Trophoblast cell (in vitro differentiated cells and primary cell): ENCODE measurements around the gene ITPR1.

Experiments
- DNase-seq, 2 donors: peaks; one replicate each; pipeline ENCODE4 v3.0.0-alpha.2; 2016
- H2AFZ ChIP-seq: 2 replicates; pipeline ENCODE4 v1.6.1; 2013; ENCODE audit warnings: low read length, moderate library complexity, mild to moderate bottlenecking; ENCODE audit not compliant: insufficient read depth, poor library complexity
- H2AK5ac ChIP-seq: 2 replicates; pipeline ENCODE4 v1.6.1; 2013; ENCODE audit warnings: mild to moderate bottlenecking, low read length
- H2BK120ac ChIP-seq: 2 replicates; pipeline ENCODE4 v1.6.1; 2013; ENCODE audit warnings: low read length, mild to moderate bottlenecking, moderate library complexity; ENCODE audit not compliant: insufficient read depth, poor library complexity
- H2BK12ac ChIP-seq: 2 replicates; pipeline ENCODE4 v1.6.1; 2013; ENCODE audit warnings: mild to moderate bottlenecking, low read length, moderate library complexity
- H2BK5ac ChIP-seq: 2 replicates; pipeline ENCODE4 v1.6.1; 2013; ENCODE audit warnings: low read length, low read depth, moderate library complexity, mild to moderate bottlenecking; ENCODE audit not compliant: poor library complexity
- H3K14ac ChIP-seq: 2 replicates; pipeline ENCODE4 v1.6.1; 2013; ENCODE audit warnings: mild to moderate bottlenecking, low read length
- H3K18ac ChIP-seq: 2 replicates; pipeline ENCODE4 v1.6.1; 2013; ENCODE audit warnings: mild to moderate bottlenecking, low read length
- H3K23ac ChIP-seq: 2 replicates; pipeline ENCODE4 v1.6.1; 2013; ENCODE audit warnings: low read length
- H3K27ac ChIP-seq: 2 replicates; pipeline ENCODE4 v1.5.1; 2013; ENCODE audit warnings: low read depth, mild to moderate bottlenecking, inconsistent platforms, low read length, moderate library complexity
- H3K27me3 ChIP-seq: 2 replicates; pipeline ENCODE4 v1.6.1; 2013; ENCODE audit warnings: inconsistent platforms, mild to moderate bottlenecking, low read length, moderate library complexity; ENCODE audit not compliant: insufficient read depth
- H3K36me3 ChIP-seq, 2 experiments: 1 replicate in 1 of 2; 2 replicates in 1 of 2; pipeline ENCODE4 v1.6.1; 2013; ENCODE audit warnings: low read length in 2 of 2, mild to moderate bottlenecking in 2 of 2, moderate library complexity in 1 of 2; ENCODE audit not compliant: insufficient read depth in 2 of 2, control insufficient read depth in 1 of 2
- H3K4ac ChIP-seq: 2 replicates; pipeline ENCODE4 v1.6.1; 2013; ENCODE audit warnings: low read depth, mild to moderate bottlenecking, low read length, moderate library complexity
- H3K4me1 ChIP-seq, 2 experiments: 1 replicate in 1 of 2; 2 replicates in 1 of 2; pipeline ENCODE4 v1.6.1; 2013; ENCODE audit warnings: low read length in 2 of 2, mild to moderate bottlenecking in 2 of 2, moderate library complexity in 1 of 2; ENCODE audit not compliant: insufficient read depth in 2 of 2, control insufficient read depth in 1 of 2
- H3K4me2 ChIP-seq: 2 replicates; pipeline ENCODE4 v1.6.1; 2013; ENCODE audit warnings: inconsistent platforms, mild to moderate bottlenecking, low read length, moderate library complexity
- H3K4me3 ChIP-seq: 2 replicates; pipeline ENCODE4 v1.5.1; 2013; ENCODE audit warnings: mild to moderate bottlenecking, low read depth, low read length, inconsistent platforms
- H3K79me1 ChIP-seq: one replicate; pipeline ENCODE4 v1.6.1; 2013; ENCODE audit warnings: low read length
- H3K79me2 ChIP-seq: 2 replicates; pipeline ENCODE4 v1.6.1; 2013; ENCODE audit warnings: low read length, mild to moderate bottlenecking; ENCODE audit not compliant: control insufficient read depth, insufficient read depth, poor library complexity
- H3K9ac ChIP-seq: 2 replicates; pipeline ENCODE4 v1.6.1; 2013; ENCODE audit warnings: mild to moderate bottlenecking, low read length
- H3K9me3 ChIP-seq: 2 replicates; pipeline ENCODE4 v1.6.1; 2013; ENCODE audit warnings: low read depth, mild to moderate bottlenecking, control low read depth, inconsistent platforms, low read length; ENCODE audit not compliant: insufficient read depth
- H4K12ac ChIP-seq: 2 replicates; pipeline ENCODE4 v1.6.1; 2013; ENCODE audit warnings: low read depth, mild to moderate bottlenecking, low read length, moderate library complexity
- H4K8ac ChIP-seq: 2 replicates; pipeline ENCODE4 v1.6.1; 2013; ENCODE audit warnings: low read depth, mild to moderate bottlenecking, low read length, moderate library complexity
- H4K91ac ChIP-seq: one replicate; pipeline ENCODE4 v1.6.1; 2013; ENCODE audit warnings: low read depth, mild to moderate bottlenecking, low read length, moderate library complexity
- WGBS: extraction: QIAGEN DNeasy Blood & Tissue Kit; methylation state at CpG from one replicate; pipeline ENCODE4 v1.1.7; 2013; ENCODE audit warnings: missing lambda C conversion rate; ENCODE audit not compliant: insufficient read length, insufficient coverage; ENCODE audit errors: extremely low coverage; 5-methylcytosine and 5-hydroxymethylcytosine counted together

The ITPR1 gene

GRCh38 chr3:4582624-4583023, 89.5 kb downstream of the ITPR1 start:
- Histone ChIP-seq H3K9me3 (no peaks in the 10 kb centered on the region), H3K36me3 (no peaks in the 10 kb centered on the region), H3K79me2 (no peaks in the 10 kb centered on the region), H3K4ac (no peak overlapping the region), H3K4me2 (no peak overlapping the region), H3K27me3 (no peaks in the 10 kb centered on the region), H2BK120ac (no peak overlapping the region), H4K12ac (no peak overlapping the region), H4K91ac (no peak overlapping the region), H3K9ac (no peak overlapping the region), H3K4me3 (no peak overlapping the region), H4K8ac (no peak overlapping the region), H3K23ac (no peak overlapping the region), H3K14ac (no peak overlapping the region), H2AK5ac (no peak overlapping the region), H3K18ac (no peak overlapping the region), H2AFZ (no peak overlapping the region), H3K79me1 (no peaks in the 10 kb centered on the region), H3K27ac (no peak overlapping the region), H3K4me1 (peaks cover 4 to 11% of the 10 kb centered on the region in 2 experiments), H2BK12ac (no peak overlapping the region), H2BK5ac (no peak overlapping the region)
- no CpG with 5 or more reads among the region's 3 CpGs for WGBS
- DNase-seq: peak in 1 of 2 donors; percentile 10

DNA sequence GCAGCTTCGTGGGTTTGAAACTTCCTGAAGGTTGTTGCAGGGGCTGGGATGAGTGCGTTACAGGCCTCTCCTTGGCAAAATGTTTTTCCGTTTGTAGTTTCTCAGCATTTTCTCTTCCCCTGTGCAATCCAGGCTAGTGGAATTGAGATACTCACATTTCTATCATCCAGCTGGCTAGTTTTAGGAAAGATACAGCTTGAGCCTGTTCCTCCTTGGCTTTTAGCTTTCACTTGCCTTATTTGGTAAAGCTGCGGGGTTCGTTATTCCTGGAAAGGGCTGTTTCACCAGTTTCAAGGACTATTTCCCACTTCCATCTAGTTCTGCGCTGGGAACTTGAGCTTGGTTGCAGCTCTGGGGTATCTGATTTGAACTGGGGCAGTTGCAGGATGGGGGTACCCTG, 90.3 kb downstream of the ITPR1 start:
- Histone ChIP-seq H4K8ac (peak overlapping the region; percentile 16), H3K36me3 (no peaks in the 10 kb centered on the region), H2BK120ac (no peak overlapping the region), H3K4me1 (peaks cover 4 to 11% of the 10 kb centered on the region in 2 experiments), H3K4ac (no peak overlapping the region), H3K9ac (no peak overlapping the region), H3K14ac (no peak overlapping the region), H2AFZ (no peak overlapping the region), H4K12ac (no peak overlapping the region), H3K4me3 (no peak overlapping the region), H3K79me1 (no peaks in the 10 kb centered on the region), H3K27ac (no peak overlapping the region), H3K4me2 (no peak overlapping the region), H3K27me3 (no peaks in the 10 kb centered on the region), H3K79me2 (no peaks in the 10 kb centered on the region), H3K23ac (no peak overlapping the region), H3K18ac (no peak overlapping the region), H2AK5ac (no peak overlapping the region), H2BK12ac (peak overlapping the region; percentile 38), H3K9me3 (no peaks in the 10 kb centered on the region), H4K91ac (peak overlapping the region; percentile 66), H2BK5ac (no peak overlapping the region)
- no peak for DNase-seq
- WGBS: no CpG with 5 or more reads among the region's 6 CpGs

DNA sequence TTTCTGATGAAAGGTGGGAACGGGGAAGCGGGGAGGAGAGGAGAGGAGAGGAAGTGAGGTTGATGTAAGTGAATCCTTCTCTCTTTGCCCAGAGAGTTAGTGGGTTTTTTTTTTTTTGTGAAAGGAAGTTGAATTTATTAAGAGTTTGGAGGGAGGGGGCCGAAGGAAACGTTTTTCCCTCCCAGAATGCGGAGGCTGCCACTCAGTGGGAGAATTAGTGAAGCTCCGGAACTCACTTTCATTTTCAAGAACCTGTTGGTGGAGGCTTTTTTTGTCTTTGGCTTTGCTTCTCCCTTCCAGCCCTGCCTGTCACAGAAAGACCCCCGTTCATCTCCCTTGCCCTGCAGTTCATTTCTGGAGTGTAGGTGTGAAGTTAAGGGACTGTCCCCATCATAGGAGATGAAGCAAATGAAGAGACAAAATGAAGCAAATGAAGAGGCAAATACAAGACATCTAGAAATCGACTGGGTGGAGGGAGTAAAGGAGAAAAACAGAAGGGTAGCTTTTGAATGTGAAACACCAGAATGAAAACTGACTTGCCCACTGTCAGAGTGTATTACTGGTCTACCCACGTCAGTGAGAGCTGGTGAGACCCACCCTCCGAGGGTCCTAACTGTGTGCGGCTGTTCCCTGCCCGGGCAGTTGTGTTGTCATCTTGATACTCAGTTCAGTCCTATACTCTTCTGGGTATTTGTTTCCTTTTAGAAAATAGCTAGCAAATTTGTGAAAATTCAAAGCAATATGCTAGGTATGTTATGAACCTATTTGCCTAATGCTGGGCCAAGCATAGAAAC, 91.5 kb downstream of the ITPR1 start:
- DNase-seq: no peak
- Histone ChIP-seq H3K79me2 (no peaks in the 10 kb centered on the region), H4K12ac (no peak overlapping the region), H3K9me3 (no peaks in the 10 kb centered on the region), H3K4me1 (peaks cover 4 to 11% of the 10 kb centered on the region in 2 experiments), H3K36me3 (no peaks in the 10 kb centered on the region), H4K8ac (no peak overlapping the region), H4K91ac (no peak overlapping the region), H2BK12ac (no peak overlapping the region), H3K27me3 (no peaks in the 10 kb centered on the region), H2BK120ac (no peak overlapping the region), H3K4me2 (no peak overlapping the region), H2BK5ac (no peak overlapping the region), H2AFZ (no peak overlapping the region), H3K27ac (no peak overlapping the region), H3K4me3 (no peak overlapping the region), H3K14ac (no peak overlapping the region), H3K23ac (no peak overlapping the region), H3K79me1 (no peaks in the 10 kb centered on the region), H3K18ac (no peak overlapping the region), H3K4ac (no peak overlapping the region), H3K9ac (no peak overlapping the region), H2AK5ac (no peak overlapping the region)
- 80% methylated on average over 2 of the region's 12 CpGs for WGBS

GRCh38 chr3:4586381-4586780, 93.2 kb downstream of the ITPR1 start:
- Histone ChIP-seq H2BK5ac (no peak overlapping the region), H3K27ac (no peak overlapping the region), H3K14ac (no peak overlapping the region), H3K4ac (no peak overlapping the region), H3K79me2 (no peaks in the 10 kb centered on the region), H3K9me3 (no peaks in the 10 kb centered on the region), H3K4me1 (peaks cover 4 to 11% of the 10 kb centered on the region in 2 experiments), H2AFZ (no peak overlapping the region), H2BK12ac (no peak overlapping the region), H3K36me3 (no peaks in the 10 kb centered on the region), H4K12ac (no peak overlapping the region), H3K9ac (no peak overlapping the region), H3K27me3 (no peaks in the 10 kb centered on the region), H4K91ac (no peak overlapping the region), H3K18ac (no peak overlapping the region), H2AK5ac (no peak overlapping the region), H3K4me3 (no peak overlapping the region), H4K8ac (no peak overlapping the region), H3K79me1 (no peaks in the 10 kb centered on the region), H3K23ac (no peak overlapping the region), H2BK120ac (no peak overlapping the region), H3K4me2 (no peak overlapping the region)
- no CpG with 5 or more reads among the region's 4 CpGs for WGBS
- DNase-seq: no peak
